Measurements from ENCODE around the gene NT5C1B. TPM values are rescaled to one million over a fixed set of nuclear protein-coding genes. Genes with fewer than 3 reads are reported as not detected.
A peak's percentile ranks its signal among the peaks of the same experiment; 100 is the strongest.

Gene NT5C1B
- total and polyA plus RNA-seq, 4 donors, result 0.02 to 0.63 TPM; not detected in 2

DNA sequence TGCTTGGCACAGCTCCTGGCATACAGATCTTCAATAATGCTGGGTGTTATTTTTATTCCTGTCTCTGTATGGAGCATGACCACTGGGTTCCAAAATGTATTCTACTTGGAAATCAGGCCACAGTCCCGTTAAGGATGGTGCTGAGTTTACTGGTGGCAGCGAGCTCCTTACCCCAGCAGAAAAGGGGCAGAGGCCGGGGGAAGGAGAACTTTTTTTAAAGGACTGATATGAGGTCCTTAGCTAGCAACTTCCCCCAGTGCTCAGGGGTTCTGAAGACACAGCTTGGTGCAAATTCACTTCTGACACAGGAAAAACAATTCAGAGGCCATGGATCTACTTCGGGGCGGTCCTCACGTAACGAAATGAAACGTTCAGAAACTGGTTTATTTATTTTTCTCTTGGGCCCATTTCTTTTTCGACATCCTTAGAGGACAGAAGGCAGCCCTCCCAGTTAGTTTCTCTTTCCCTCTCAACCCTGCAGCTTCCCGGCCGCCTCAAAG lies 29.8 kb downstream of the NT5C1B start:
- WGBS, result 2% methylated on average over 11 of the region's 11 CpGs
- Histone ChIP-seq H3K27me3 (ENCODE audit: control insufficient read depth in 4 of 4, insufficient read depth in 4 of 4, low read length in 3 of 4) (no peaks in the 10 kb centered on the region), H3K4me1 (ENCODE audit: control insufficient read depth in 4 of 4, insufficient read depth in 4 of 4, low read length in 3 of 4) (peaks cover 4 to 25% (median 10%) of the 10 kb centered on the region in 4 donors), H3K4me3 (ENCODE audit: low read depth in 1 of 3, low read length in 3 of 3) (peak overlapping the region; percentile 36 to 94 (median 91)), H3K9me3 (ENCODE audit: control insufficient read depth in 4 of 4, low read length in 3 of 4) (no peaks in the 10 kb centered on the region), H3K27ac (ENCODE audit: low read depth in 1 of 2, low read length in 2 of 2) (peak overlapping the region; percentile 98 to 99), H3K9ac (ENCODE audit: low read depth in 1 of 2, low read length in 2 of 2) (peak overlapping the region; percentile 46 to 75), H3K36me3 (ENCODE audit: control insufficient read depth in 4 of 4, insufficient read depth in 3 of 4, low read depth in 1 of 4, low read length in 3 of 4) (peaks cover 0 to 17% (median 5%) of the 10 kb centered on the region in 4 donors)
- DNase-seq (ENCODE audit: low spot score), result no peak
- TF ChIP-seq SP1 (IDR thresholded peaks at IDR 0.05), result no peak
- TF ChIP-seq RXRA (IDR thresholded peaks at IDR 0.05), result peak in 1 of 2 donors; percentile 52
- TF ChIP-seq, protein P1, sequence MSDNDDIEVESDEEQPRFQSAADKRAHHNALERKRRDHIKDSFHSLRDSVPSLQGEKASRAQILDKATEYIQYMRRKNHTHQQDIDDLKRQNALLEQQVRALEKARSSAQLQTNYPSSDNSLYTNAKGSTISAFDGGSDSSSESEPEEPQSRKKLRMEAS (IDR thresholded peaks at IDR 0.05), result no peak
- TF ChIP-seq RAD21 (IDR thresholded peaks at IDR 0.05), result peak; percentile 22 to 55
- peak; percentile 13 for TF ChIP-seq YY1 (IDR thresholded peaks at IDR 0.05)
- no peak for TF ChIP-seq FOXA2 (IDR thresholded peaks at IDR 0.05)
- peak in 1 of 2 donors; percentile 3 for TF ChIP-seq GABPA (IDR thresholded peaks at IDR 0.05 in 1 of 2, conservative IDR thresholded peaks at IDR 0.05 in 1 of 2)
- TF ChIP-seq, protein P2, sequence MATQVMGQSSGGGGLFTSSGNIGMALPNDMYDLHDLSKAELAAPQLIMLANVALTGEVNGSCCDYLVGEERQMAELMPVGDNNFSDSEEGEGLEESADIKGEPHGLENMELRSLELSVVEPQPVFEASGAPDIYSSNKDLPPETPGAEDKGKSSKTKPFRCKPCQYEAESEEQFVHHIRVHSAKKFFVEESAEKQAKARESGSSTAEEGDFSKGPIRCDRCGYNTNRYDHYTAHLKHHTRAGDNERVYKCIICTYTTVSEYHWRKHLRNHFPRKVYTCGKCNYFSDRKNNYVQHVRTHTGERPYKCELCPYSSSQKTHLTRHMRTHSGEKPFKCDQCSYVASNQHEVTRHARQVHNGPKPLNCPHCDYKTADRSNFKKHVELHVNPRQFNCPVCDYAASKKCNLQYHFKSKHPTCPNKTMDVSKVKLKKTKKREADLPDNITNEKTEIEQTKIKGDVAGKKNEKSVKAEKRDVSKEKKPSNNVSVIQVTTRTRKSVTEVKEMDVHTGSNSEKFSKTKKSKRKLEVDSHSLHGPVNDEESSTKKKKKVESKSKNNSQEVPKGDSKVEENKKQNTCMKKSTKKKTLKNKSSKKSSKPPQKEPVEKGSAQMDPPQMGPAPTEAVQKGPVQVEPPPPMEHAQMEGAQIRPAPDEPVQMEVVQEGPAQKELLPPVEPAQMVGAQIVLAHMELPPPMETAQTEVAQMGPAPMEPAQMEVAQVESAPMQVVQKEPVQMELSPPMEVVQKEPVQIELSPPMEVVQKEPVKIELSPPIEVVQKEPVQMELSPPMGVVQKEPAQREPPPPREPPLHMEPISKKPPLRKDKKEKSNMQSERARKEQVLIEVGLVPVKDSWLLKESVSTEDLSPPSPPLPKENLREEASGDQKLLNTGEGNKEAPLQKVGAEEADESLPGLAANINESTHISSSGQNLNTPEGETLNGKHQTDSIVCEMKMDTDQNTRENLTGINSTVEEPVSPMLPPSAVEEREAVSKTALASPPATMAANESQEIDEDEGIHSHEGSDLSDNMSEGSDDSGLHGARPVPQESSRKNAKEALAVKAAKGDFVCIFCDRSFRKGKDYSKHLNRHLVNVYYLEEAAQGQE (IDR thresholded peaks at IDR 0.05), result peak; percentile 62

DNA sequence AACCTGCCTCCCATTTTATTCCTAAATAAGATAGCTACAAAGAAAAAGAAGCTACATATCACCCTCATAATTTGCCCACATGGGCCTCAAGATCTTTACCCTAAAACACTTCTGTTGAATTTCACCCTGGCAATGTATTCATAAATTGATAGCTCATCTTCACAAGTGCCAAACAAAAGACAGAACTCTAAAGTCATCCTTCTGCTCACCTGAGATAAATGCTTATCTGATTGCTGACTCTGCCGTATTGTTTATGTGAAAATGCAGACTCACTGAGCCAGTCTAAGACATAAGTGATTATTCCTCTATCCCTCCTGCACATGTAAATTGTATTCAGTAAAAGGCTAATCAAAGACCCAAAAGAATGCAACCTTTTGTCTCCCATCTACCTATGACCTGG lies 30.9 kb downstream of the NT5C1B start:
- TF ChIP-seq HNF4A (conservative IDR thresholded peaks at IDR 0.05) (no peak), FOXA1 (IDR thresholded peaks at IDR 0.05) (no peak)
- DNase-seq (ENCODE audit: low spot score), result no peak
- no peak overlapping the region for H3K9ac ChIP-seq (ENCODE audit: low read depth in 1 of 2, low read length in 2 of 2)
- H3K4me3 ChIP-seq (ENCODE audit: low read depth in 1 of 3, low read length in 3 of 3), result no peak overlapping the region
- H3K9me3 ChIP-seq (ENCODE audit: control insufficient read depth in 4 of 4, low read length in 3 of 4), result no peaks in the 10 kb centered on the region
- 71% methylated on average over 1 of the region's 1 CpG for WGBS
- peaks cover 4 to 25% (median 10%) of the 10 kb centered on the region in 4 donors for H3K4me1 ChIP-seq (ENCODE audit: control insufficient read depth in 4 of 4, insufficient read depth in 4 of 4, low read length in 3 of 4)
- no peaks in the 10 kb centered on the region for H3K27me3 ChIP-seq (ENCODE audit: control insufficient read depth in 4 of 4, insufficient read depth in 4 of 4, low read length in 3 of 4)
- H3K36me3 ChIP-seq (ENCODE audit: control insufficient read depth in 4 of 4, insufficient read depth in 3 of 4, low read depth in 1 of 4, low read length in 3 of 4), result peaks cover 0 to 17% (median 3%) of the 10 kb centered on the region in 4 donors
- no peak overlapping the region for H3K27ac ChIP-seq (ENCODE audit: low read depth in 1 of 2, low read length in 2 of 2)

DNA sequence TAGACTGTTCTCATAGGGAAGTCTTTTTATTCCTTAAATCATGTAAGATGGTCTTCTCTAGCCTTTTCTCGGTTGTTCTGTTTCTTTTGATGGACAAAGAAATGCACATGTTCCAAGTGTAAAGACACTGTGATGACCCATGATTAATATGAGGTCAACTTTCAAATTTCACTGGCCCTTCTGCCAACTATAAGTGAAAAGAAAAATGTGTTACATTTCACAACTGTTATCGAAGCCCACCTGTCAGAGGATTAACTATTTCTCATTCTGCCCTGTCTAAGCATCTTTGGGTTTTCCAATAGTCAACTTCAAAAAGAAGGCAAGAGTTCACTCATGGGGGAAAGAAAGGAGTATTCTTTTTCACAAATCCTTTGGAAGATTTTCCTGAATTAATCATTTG lies 32.2 kb downstream of the NT5C1B start:
- no peaks in the 10 kb centered on the region for H3K9me3 ChIP-seq (ENCODE audit: control insufficient read depth in 4 of 4, low read length in 3 of 4)
- no peak for DNase-seq (ENCODE audit: low spot score)
- no peaks in the 10 kb centered on the region for H3K27me3 ChIP-seq (ENCODE audit: control insufficient read depth in 4 of 4, insufficient read depth in 4 of 4, low read length in 3 of 4)
- H3K4me3 ChIP-seq (ENCODE audit: low read depth in 1 of 3, low read length in 3 of 3), result no peak overlapping the region
- peaks cover 4 to 25% (median 11%) of the 10 kb centered on the region in 4 donors for H3K4me1 ChIP-seq (ENCODE audit: control insufficient read depth in 4 of 4, insufficient read depth in 4 of 4, low read length in 3 of 4)
- no peak overlapping the region for H3K9ac ChIP-seq (ENCODE audit: low read depth in 1 of 2, low read length in 2 of 2)
- no peak overlapping the region for H3K27ac ChIP-seq (ENCODE audit: low read depth in 1 of 2, low read length in 2 of 2)
- 92% methylated on average over 2 of the region's 2 CpGs for WGBS
- peaks cover 0 to 17% (median 3%) of the 10 kb centered on the region in 4 donors for H3K36me3 ChIP-seq (ENCODE audit: control insufficient read depth in 4 of 4, insufficient read depth in 3 of 4, low read depth in 1 of 4, low read length in 3 of 4)
- TF ChIP-seq FOXA2 (IDR thresholded peaks at IDR 0.05) (no peak), YY1 (IDR thresholded peaks at IDR 0.05) (no peak), HNF4A (conservative IDR thresholded peaks at IDR 0.05) (no peak), GABPA (IDR thresholded peaks at IDR 0.05 in 1 of 2, conservative IDR thresholded peaks at IDR 0.05 in 1 of 2) (no peak), EGR1 (IDR thresholded peaks at IDR 0.05; ENCODE audit: low read depth in 2 of 2) (no peak), RAD21 (IDR thresholded peaks at IDR 0.05) (no peak)
- TF ChIP-seq, protein P2 (IDR thresholded peaks at IDR 0.05), result no peak
- TF ChIP-seq, protein P3, sequence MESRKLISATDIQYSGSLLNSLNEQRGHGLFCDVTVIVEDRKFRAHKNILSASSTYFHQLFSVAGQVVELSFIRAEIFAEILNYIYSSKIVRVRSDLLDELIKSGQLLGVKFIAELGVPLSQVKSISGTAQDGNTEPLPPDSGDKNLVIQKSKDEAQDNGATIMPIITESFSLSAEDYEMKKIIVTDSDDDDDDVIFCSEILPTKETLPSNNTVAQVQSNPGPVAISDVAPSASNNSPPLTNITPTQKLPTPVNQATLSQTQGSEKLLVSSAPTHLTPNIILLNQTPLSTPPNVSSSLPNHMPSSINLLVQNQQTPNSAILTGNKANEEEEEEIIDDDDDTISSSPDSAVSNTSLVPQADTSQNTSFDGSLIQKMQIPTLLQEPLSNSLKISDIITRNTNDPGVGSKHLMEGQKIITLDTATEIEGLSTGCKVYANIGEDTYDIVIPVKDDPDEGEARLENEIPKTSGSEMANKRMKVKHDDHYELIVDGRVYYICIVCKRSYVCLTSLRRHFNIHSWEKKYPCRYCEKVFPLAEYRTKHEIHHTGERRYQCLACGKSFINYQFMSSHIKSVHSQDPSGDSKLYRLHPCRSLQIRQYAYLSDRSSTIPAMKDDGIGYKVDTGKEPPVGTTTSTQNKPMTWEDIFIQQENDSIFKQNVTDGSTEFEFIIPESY (IDR thresholded peaks at IDR 0.05), result no peak
- TF ChIP-seq, protein P1 (IDR thresholded peaks at IDR 0.05), result no peak
